NCI-H1436 treated with DMSO at 0.1 percent for 48 hours (cell line): ENCODE data around the gene ARHGEF28.
A peak's percentile ranks its signal among the peaks of the same experiment; 100 is the strongest.

ENCODE experiments used
- DNase-seq: peaks from one replicate; lab custom pipeline; 2025; lab: John Stamatoyannopoulos, UW

ARHGEF28 gene

DNA sequence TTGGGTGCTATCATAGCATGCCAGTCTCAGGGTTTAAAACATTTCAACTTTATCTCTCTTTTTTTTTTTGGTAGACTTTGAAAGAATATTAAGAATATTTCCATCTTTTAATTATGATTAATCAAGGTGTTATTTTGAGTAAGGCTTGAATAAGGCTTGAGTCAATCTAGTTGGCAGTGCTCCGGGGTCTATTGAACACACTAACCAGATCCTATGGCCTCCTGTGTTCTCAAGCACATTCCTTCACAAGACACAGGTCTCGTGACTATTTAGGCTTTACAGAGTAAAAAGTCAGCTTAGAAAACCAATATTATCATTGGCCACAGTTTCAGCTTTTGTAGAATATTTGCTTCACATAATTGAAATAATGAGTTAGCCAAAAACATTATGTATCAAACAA is 151.2 kb downstream of the ARHGEF28 start:
- DNase-seq: no peak

DNA sequence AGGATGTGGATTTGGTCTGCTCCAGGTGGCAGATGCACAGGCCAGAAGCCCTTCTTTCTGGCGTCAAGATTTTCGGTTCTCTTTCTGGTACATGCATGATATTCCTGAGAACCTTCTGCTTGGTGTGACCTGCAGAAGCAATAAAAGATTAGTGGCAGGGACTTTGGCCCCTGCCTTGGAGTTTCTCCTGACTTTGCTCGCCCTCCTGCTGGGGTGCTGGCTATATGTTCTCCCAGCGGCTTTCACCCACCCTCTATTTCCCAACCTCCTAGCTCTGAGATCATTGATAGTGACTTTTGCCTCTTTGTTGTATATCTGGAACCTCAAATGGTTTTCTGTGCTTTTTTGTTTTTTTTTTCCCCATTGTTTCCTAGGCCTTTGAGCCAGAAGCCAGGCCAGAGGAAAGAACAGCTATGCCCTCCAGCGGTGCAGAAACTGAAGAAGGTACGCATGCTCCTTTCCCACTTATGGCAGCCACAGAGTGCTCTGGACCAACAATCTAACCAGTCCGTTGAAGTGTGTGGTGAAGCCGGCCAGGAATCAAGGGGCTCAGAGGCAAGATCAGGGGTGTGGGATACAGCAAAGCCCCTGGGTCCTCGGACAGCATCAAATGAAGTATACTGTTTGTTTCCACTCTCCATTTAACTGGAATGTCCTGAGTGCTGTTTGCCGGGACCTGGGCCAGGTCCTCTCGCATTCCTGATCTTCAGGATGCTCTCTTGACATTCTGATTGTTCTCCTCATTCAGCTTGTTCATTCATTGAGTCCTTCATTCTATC is 154.5 kb downstream of the ARHGEF28 start:
- DNase-seq: no peak

GRCh38 chr5:73781107-73781768 is 155.2 kb downstream of the ARHGEF28 start:
- DNase-seq: no peak

- DNase-seq: no peak
Observed at GRCh38 chr5:73783828-73784227, 157.8 kb downstream of the ARHGEF28 start.

- DNase-seq: peak; percentile 63
Observed at GRCh38 chr5:73786043-73786831, 160.2 kb downstream of the ARHGEF28 start.

GRCh38 chr5:73789851-73790281 is 163.9 kb downstream of the ARHGEF28 start:
- no peak for DNase-seq

DNA sequence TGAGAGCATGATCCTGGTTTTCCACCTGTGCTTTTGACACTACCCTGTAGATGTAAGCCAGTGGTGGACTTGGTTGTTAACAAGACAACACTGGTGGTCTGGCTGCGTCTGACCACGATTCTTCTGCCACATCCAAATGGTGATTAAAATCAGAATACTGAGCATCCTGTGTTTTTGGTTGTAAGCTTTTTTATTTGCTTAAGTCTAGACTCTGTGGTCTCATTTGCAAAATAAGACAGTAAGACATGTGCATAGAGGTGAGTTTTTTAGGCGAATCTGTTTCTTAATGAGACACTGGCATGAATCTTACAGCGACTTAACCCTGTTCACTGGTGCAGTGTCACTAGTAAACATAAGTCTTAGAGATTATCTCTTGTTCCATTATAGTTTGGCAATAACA is 165.4 kb downstream of the ARHGEF28 start:
- DNase-seq: no peak

DNA sequence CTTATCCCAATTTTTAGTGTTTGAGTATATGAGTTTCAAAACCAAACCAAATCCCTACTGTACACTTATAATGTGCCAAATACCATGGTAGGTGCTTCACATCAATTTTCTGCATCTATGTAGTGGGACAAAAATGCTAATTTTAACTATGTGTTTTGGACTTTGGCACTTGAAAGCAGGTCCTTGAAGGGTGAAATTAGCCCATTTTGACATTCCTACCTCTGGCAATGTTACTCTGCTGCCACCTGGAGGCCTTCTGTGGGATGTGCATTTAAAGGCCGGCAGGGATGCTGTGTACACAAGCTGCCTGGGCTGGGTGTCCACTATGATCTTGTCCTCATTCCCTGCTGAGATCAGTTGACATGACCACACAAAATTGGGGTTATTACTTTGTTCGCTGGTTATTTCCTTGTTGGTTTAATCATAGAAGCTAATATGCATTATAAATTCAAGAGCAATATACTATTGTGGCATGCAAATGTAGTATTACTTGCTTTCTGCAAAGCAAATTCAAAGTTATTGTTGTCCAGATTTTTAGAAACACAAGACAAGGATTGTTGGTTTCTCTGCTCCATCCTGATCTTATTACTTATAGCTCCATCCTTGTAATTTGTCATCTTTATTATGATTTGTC is 166.8 kb downstream of the ARHGEF28 start:
- peak; percentile 7 for DNase-seq

GRCh38 chr5:73793911-73794310 is 167.9 kb downstream of the ARHGEF28 start:
- no peak for DNase-seq

DNA sequence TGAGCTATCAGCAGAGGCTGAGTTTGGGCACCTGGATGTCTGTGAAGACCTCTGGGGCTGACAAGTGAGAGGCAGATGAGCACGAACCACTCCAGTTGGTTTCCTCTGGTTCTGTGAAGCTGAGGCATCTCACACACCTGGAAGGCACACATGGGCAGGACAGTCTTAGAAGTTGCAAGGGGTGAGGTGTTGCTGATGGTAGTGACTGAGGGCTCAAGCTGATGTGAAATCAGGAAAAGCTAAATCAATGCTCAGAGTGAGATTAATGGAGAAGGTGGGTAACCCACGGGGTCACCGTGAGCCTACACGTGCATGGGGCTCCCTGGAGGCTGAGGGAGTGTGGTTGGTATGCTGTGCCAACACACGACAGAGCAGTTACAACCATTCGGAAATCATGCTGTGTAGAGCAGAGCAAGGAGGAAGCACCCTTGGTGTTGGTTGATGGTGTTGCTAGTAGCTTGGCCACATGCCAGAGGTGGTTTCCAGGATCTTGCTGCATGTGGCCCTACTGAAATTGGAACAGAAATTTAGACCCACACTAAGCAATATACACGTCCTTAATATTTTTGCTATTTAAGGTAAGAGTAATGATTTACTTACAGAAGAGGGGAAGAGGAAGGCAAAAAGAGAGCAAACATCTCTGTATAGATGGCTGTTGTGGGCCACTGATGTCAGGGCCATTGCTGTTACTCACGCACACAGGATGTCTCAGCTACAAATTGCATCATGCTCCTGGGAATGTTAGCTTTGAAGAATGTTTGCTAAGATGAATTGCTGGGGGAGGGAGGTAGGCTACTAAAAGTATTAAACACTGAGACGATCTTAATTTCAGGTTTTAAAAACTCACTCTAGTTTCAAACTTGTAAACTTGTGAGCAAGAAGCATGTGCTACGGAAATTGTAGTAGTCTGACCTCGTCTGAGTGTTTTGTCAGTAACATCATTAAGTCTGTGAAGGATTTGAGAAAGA is 170.5 kb downstream of the ARHGEF28 start:
- DNase-seq: no peak

DNA sequence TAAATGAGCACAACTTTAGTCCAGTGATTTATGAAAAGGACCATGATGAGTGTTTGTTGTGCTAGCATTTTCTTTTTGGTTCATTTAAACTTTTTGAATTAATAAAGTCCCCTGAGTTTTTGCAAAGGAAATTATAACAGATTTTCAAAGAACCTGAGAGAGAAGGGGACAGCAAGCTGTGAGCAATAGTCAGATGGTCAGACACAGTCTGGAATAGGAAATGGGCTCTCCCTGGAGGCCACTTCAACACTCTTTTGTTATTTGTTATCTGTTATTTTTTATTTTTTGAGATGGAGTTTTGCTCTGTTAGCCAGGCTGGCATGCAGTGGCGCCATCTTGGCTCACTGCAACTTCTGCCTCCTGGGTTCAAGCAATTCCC is 171.1 kb downstream of the ARHGEF28 start:
- no peak for DNase-seq

- no peak for DNase-seq
Observed at GRCh38 chr5:73799401-73799972, 173.5 kb downstream of the ARHGEF28 start.

GRCh38 chr5:73801686-73802085 is 175.7 kb downstream of the ARHGEF28 start:
- no peak for DNase-seq

GRCh38 chr5:73805449-73805848 is 179.5 kb downstream of the ARHGEF28 start:
- no peak for DNase-seq

- no peak for DNase-seq
Observed at GRCh38 chr5:73808911-73809310, 182.9 kb downstream of the ARHGEF28 start.

DNA sequence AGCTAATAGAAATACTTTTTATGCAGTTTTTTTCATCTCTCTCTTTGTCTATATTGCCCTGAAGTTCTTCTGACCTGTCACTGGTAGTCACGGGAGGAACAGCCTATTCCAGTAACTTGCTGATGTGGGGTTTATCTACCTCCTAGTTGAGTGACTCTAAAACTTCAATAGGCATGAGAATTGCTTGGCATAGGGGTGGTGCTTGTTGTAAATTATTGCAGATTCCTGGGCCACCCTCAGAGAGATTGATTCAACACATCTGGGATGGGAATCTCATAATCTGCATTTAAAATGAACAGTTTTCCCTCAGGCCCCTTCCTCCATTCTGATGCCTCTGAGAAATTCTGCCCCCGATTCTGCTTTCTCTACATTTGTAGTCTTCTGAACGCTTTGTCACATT is 184.4 kb downstream of the ARHGEF28 start:
- DNase-seq: no peak

GRCh38 chr5:73812457-73812856 is 186.5 kb downstream of the ARHGEF28 start:
- no peak for DNase-seq

GRCh38 chr5:73812962-73813588 is 187.1 kb downstream of the ARHGEF28 start:
- DNase-seq: no peak

GRCh38 chr5:73814233-73814846 is 188.3 kb downstream of the ARHGEF28 start:
- DNase-seq: no peak

DNA sequence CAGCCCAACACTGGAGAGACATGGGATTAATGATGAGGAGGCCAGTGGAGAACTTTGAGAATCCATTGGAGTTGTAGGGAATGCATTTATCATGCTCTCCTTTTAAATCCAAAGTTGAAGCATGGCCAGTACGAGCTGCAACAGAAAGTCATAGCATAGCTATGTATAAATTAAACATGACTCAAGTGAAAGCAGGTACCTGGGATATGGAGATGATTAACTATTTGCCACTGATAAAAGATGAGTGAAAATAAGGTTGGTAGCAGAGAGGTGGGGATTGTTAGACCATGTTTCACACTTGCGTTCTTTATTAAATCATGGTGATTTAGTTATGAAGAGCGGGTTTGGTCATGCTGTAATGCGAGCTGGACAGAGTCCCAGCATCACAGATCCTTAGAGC is 189.6 kb downstream of the ARHGEF28 start:
- no peak for DNase-seq
